CD4-positive, alpha-beta T cell treated with Interleukin-10 for 1 hour (primary cell): ENCODE measurements around the gene FIGN.

ENCODE experiments used
- DNase-seq: peaks from one replicate; pipeline ENCODE4 v3.0.0-alpha.2; 2020

The FIGN gene

GRCh38 chr2:163735685-163736432, at the start of gene FIGN:
TSS of gene FIGN (minus strand) at chr2:163736008. CDS start at chr2:163734927, 1,081 bp downstream.
- no peak for DNase-seq

- no peak for DNase-seq
Observed at GRCh38 chr2:163785162-163785561, 49.4 kb upstream of the FIGN start.

GRCh38 chr2:163779970-163780597, 44.3 kb upstream of the FIGN start:
- DNase-seq: no peak

- no peak for DNase-seq
Observed at GRCh38 chr2:163778045-163778781, 42.4 kb upstream of the FIGN start.

- DNase-seq: no peak
Observed at GRCh38 chr2:163775304-163775703, 39.5 kb upstream of the FIGN start.

GRCh38 chr2:163774862-163775261, 39.1 kb upstream of the FIGN start:
- no peak for DNase-seq

GRCh38 chr2:163773276-163773675, 37.5 kb upstream of the FIGN start:
- no peak for DNase-seq

GRCh38 chr2:163771596-163771995, 35.8 kb upstream of the FIGN start:
- no peak for DNase-seq

GRCh38 chr2:163768881-163769695, 33.3 kb upstream of the FIGN start:
- no peak for DNase-seq

GRCh38 chr2:163767097-163767496, 31.3 kb upstream of the FIGN start:
- DNase-seq: no peak

- DNase-seq: no peak
Observed at GRCh38 chr2:163764566-163764965, 28.8 kb upstream of the FIGN start.

- no peak for DNase-seq
Observed at GRCh38 chr2:163759013-163759412, 23.2 kb upstream of the FIGN start.

GRCh38 chr2:163757814-163758213, 22.0 kb upstream of the FIGN start:
- no peak for DNase-seq

GRCh38 chr2:163756588-163756987, 20.8 kb upstream of the FIGN start:
- DNase-seq: no peak

- no peak for DNase-seq
Observed at GRCh38 chr2:163755366-163755765, 19.6 kb upstream of the FIGN start.

GRCh38 chr2:163753726-163754125, 17.9 kb upstream of the FIGN start:
- no peak for DNase-seq

GRCh38 chr2:163752267-163752666, 16.5 kb upstream of the FIGN start:
- no peak for DNase-seq

GRCh38 chr2:163751696-163752095, 15.9 kb upstream of the FIGN start:
- no peak for DNase-seq

GRCh38 chr2:163748420-163748819, 12.6 kb upstream of the FIGN start:
- no peak for DNase-seq

GRCh38 chr2:163741435-163741834, 5.6 kb upstream of the FIGN start:
- no peak for DNase-seq

GRCh38 chr2:163737563-163737962, 1.8 kb upstream of the FIGN start:
- no peak for DNase-seq

- DNase-seq: no peak
Observed at GRCh38 chr2:163737190-163737439, 1.3 kb upstream of the FIGN start.

GRCh38 chr2:163736433-163737189, 803 bp upstream of the FIGN start:
- no peak for DNase-seq
